NCI-H187 treated with DMSO at 0.1 percent for 48 hours (cell line): ENCODE data around the gene SLC7A8.

Source experiments
- DNase-seq: peaks from one replicate; lab custom pipeline; 2025; lab: John Stamatoyannopoulos, UW

The SLC7A8 gene

GRCh38 chr14:23182372-23183157 is 895 bp downstream of the SLC7A8 start:
- DNase-seq = no peak

- no peak for DNase-seq
Observed at GRCh38 chr14:23181946-23182345, 1.5 kb downstream of the SLC7A8 start.

- DNase-seq = no peak
Observed at GRCh38 chr14:23181453-23181852, 2.0 kb downstream of the SLC7A8 start.

- no peak for DNase-seq
Observed at GRCh38 chr14:23177181-23177580, 6.3 kb downstream of the SLC7A8 start.

- no peak for DNase-seq
Observed at GRCh38 chr14:23175823-23176222, 7.6 kb downstream of the SLC7A8 start.

- DNase-seq = no peak
Observed at GRCh38 chr14:23174296-23175184, 8.9 kb downstream of the SLC7A8 start.

- no peak for DNase-seq
Observed at GRCh38 chr14:23173796-23174195, 9.7 kb downstream of the SLC7A8 start.

GRCh38 chr14:23173031-23173430 is 10.4 kb downstream of the SLC7A8 start:
- DNase-seq = no peak

GRCh38 chr14:23172574-23172973 is 10.9 kb downstream of the SLC7A8 start:
- no peak for DNase-seq

GRCh38 chr14:23172096-23172495 is 11.4 kb downstream of the SLC7A8 start:
- DNase-seq = no peak

GRCh38 chr14:23171222-23171975 is 12.1 kb downstream of the SLC7A8 start:
- DNase-seq = no peak

- DNase-seq = no peak
Observed at GRCh38 chr14:23169622-23170021, 13.8 kb downstream of the SLC7A8 start.

GRCh38 chr14:23168246-23168645 is 15.2 kb downstream of the SLC7A8 start:
- DNase-seq = no peak

GRCh38 chr14:23167116-23167847 is 16.2 kb downstream of the SLC7A8 start:
- no peak for DNase-seq

- no peak for DNase-seq
Observed at GRCh38 chr14:23164949-23165348, 18.5 kb downstream of the SLC7A8 start.

- no peak for DNase-seq
Observed at GRCh38 chr14:23164250-23164649, 19.2 kb downstream of the SLC7A8 start.

- DNase-seq = no peak
Observed at GRCh38 chr14:23163830-23164229, 19.6 kb downstream of the SLC7A8 start.

GRCh38 chr14:23162800-23163199 is 20.7 kb downstream of the SLC7A8 start:
- DNase-seq = no peak

GRCh38 chr14:23162005-23162404 is 21.5 kb downstream of the SLC7A8 start:
- DNase-seq = no peak

GRCh38 chr14:23160924-23161522 is 22.4 kb downstream of the SLC7A8 start:
- DNase-seq = no peak

- DNase-seq = no peak
Observed at GRCh38 chr14:23159532-23159931, 23.9 kb downstream of the SLC7A8 start.
